SU-DHL-6 (cell line): ENCODE measurements around the gene NELFE.
"Not testable (repeated sequence)": the region's sequence is repeated elsewhere in the genome, so short reads cannot be mapped to it uniquely, and the experiment has no call there.

ENCODE experiments used
- H2AFZ ChIP-seq: fragments of 200-600 bp; sonication (generic); 2 replicates; pipeline ENCODE4 v1.6.1; 2014; ENCODE audit warnings: low read depth, mild to moderate bottlenecking, moderate library complexity, mixed read lengths, antibody characterized with exemption, low read length; ENCODE audit not compliant: severe bottlenecking
- H3F3A ChIP-seq: fragments of 200-600 bp; shearing (Covaris generic); 2 replicates; pipeline ENCODE4 v1.6.0; 2016; ENCODE audit warnings: antibody characterized with exemption, mild to moderate bottlenecking; ENCODE audit not compliant: insufficient read depth
- H3K27ac ChIP-seq: fragments of 200-600 bp; sonication (generic); 2 replicates; pipeline ENCODE4 v1.5.1; 2016; ENCODE audit warnings: low read depth, mild to moderate bottlenecking, low read length, moderate library complexity, mixed read lengths
- H3K27me3 ChIP-seq: fragments of 200-600 bp; sonication (generic), shearing (Covaris generic); 2 replicates; pipeline ENCODE4 v1.6.0; 2014; ENCODE audit warnings: mild to moderate bottlenecking, low read length
- H3K36me3 ChIP-seq: fragments of 200-600 bp; sonication (generic); 2 replicates; pipeline ENCODE4 v1.6.1; 2014; ENCODE audit warnings: mild to moderate bottlenecking, low read length, mixed read lengths
- H3K4me2 ChIP-seq: fragments of 300-600, 200-600 bp; shearing (Covaris generic), sonication (generic); 2 replicates; pipeline ENCODE4 v1.6.0; 2014; ENCODE audit warnings: low read length, low read depth, mild to moderate bottlenecking; ENCODE audit not compliant: poor library complexity, severe bottlenecking
- H3K4me3 ChIP-seq: fragments of 200-600 bp; sonication (generic); 2 replicates; pipeline ENCODE4 v1.5.1; 2014; ENCODE audit warnings: antibody characterized with exemption, low read length, mild to moderate bottlenecking, mixed read lengths; ENCODE audit not compliant: insufficient read depth, poor library complexity, severe bottlenecking
- H3K79me2 ChIP-seq: fragments of 200-600 bp; sonication (generic); 2 replicates; pipeline ENCODE4 v1.6.1; 2014; ENCODE audit warnings: mild to moderate bottlenecking, low read length, moderate library complexity; ENCODE audit not compliant: insufficient read depth
- H3K9ac ChIP-seq: fragments of 200-600 bp; sonication (generic); 2 replicates; pipeline ENCODE4 v1.7.0; 2014; ENCODE audit warnings: mild to moderate bottlenecking, low read length
- H3K9me2 ChIP-seq: fragments of 200-600 bp; sonication (generic); replicated peaks from 2 replicates; pipeline ENCODE4 v1.6.1; 2014; ENCODE audit warnings: low read length; ENCODE audit not compliant: insufficient read depth
- H3K9me3 ChIP-seq: fragments of 200-600 bp; sonication (generic); 2 replicates; pipeline ENCODE4 v1.6.1; 2014; ENCODE audit warnings: low read length, mixed read lengths; ENCODE audit not compliant: insufficient read depth
- H4K20me1 ChIP-seq: fragments of 200-600 bp; sonication (generic); 2 replicates; pipeline ENCODE4 v1.6.1; 2014; ENCODE audit warnings: low read depth, mild to moderate bottlenecking, antibody characterized with exemption, low read length, moderate library complexity, mixed read lengths
- EZH2phosphoT487 ChIP-seq: fragments of 200-600 bp; sonication (generic), shearing (Covaris generic); conservative IDR thresholded peaks from 2 replicates; pipeline ENCODE4 v1.6.1; 2018; ENCODE audit warnings: mild to moderate bottlenecking, antibody characterized with exemption, low read length, moderate library complexity, mixed read lengths
- TF ChIP-seq, protein P1 (sequence below): fragments of 200-600 bp; sonication (generic); IDR thresholded peaks from one replicate; pipeline ENCODE4 v1.5.1; 2017; ENCODE audit warnings: antibody characterized with exemption, mild to moderate bottlenecking, low read length, moderate library complexity; ENCODE audit not compliant: insufficient read depth, poor library complexity, severe bottlenecking

NELFE gene, protein sequence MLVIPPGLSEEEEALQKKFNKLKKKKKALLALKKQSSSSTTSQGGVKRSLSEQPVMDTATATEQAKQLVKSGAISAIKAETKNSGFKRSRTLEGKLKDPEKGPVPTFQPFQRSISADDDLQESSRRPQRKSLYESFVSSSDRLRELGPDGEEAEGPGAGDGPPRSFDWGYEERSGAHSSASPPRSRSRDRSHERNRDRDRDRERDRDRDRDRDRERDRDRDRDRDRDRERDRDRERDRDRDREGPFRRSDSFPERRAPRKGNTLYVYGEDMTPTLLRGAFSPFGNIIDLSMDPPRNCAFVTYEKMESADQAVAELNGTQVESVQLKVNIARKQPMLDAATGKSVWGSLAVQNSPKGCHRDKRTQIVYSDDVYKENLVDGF

DNA sequence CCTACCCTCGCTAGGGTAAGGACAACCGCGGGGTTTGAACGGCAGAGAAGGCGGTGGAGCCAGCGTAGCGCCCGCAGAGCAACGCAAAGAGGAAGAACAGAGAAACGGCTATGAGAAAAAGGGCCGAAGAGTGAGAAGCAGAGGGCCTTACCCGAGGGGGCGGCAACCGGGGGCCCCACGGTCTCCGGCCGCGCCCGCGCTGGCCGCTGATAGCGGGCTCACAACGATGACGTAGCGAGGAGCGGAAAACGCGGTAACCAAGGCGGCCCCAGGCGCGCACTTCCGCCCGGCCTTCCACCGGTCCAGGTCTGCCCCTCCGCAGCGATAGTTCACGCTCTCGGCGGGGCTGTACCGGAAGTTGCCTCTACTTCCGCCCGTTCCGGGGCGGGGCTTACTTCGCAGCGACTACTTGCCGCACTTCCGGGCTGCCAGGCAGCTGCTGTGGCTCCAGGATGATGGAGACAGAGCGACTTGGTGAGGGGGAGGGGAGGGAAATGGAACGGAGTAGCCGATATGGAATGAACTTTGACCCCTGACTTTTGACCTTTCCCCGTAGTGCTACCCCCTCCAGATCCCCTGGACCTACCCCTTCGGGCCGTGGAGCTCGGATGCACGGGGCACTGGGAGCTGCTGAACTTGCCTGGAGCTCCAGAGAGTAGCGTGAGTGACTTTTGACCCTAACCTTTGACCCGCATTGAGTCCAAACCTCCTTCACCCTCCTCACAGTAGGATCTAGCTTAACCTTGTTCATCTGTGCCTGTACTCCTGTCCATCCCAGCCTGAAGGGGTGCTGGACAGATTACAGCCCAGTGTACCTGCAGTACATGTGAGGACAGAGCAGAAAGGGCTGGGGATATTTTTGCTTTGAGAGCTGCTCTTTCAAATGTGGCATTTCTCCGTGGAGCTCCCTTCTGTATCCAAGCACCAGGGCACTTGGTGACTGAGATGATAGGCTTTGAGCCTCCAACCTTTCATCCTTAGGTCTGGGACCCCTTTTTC lies at the start of gene NELFE, which contains the start of gene SKIC2:
TSS of gene NELFE (minus strand) at position 231 of the 999 bp plus-strand sequence. CDS start 525 bp downstream, outside the sequence.
TSS of gene SKIC2 (plus strand) at position 435 of the 999 bp plus-strand sequence. CDS start at position 453, 18 bp downstream.
- H3K36me3 ChIP-seq = 0 out of 2 replicates have a peak, but pooled peaks cover 5% of the 10 kb centered on the region
- peaks cover 30% of the 10 kb centered on the region for H3K79me2 ChIP-seq
- TF ChIP-seq, protein P1, sequence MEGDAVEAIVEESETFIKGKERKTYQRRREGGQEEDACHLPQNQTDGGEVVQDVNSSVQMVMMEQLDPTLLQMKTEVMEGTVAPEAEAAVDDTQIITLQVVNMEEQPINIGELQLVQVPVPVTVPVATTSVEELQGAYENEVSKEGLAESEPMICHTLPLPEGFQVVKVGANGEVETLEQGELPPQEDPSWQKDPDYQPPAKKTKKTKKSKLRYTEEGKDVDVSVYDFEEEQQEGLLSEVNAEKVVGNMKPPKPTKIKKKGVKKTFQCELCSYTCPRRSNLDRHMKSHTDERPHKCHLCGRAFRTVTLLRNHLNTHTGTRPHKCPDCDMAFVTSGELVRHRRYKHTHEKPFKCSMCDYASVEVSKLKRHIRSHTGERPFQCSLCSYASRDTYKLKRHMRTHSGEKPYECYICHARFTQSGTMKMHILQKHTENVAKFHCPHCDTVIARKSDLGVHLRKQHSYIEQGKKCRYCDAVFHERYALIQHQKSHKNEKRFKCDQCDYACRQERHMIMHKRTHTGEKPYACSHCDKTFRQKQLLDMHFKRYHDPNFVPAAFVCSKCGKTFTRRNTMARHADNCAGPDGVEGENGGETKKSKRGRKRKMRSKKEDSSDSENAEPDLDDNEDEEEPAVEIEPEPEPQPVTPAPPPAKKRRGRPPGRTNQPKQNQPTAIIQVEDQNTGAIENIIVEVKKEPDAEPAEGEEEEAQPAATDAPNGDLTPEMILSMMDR = no peak
- no peak for TF ChIP-seq EZH2phosphoT487

DNA sequence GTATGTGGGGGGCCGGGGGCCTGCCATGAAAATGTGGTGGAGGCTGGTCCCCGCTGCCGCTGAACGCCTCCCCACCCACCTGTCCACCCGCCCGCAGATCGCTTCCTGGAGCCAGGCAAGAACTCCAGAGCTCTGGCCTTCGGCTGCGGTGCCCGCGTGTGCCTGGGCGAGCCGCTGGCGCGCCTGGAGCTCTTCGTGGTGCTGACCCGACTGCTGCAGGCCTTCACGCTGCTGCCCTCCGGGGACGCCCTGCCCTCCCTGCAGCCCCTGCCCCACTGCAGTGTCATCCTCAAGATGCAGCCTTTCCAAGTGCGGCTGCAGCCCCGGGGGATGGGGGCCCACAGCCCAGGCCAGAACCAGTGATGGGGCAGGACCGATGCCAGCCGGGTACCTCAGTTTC lies 49.3 kb upstream of the NELFE start:
- not testable (repeated sequence) for H3K36me3 ChIP-seq, H4K20me1 ChIP-seq, H2AFZ ChIP-seq, H3K27me3 ChIP-seq, H3K9me2 ChIP-seq, H3K79me2 ChIP-seq, H3K4me2 ChIP-seq, H3K9ac ChIP-seq, H3F3A ChIP-seq, H3K9me3 ChIP-seq, H3K4me3 ChIP-seq, H3K27ac ChIP-seq

More for the DNA sequence above, at the start of gene NELFE, which contains the start of gene SKIC2:
- H3F3A ChIP-seq = no peaks in the 10 kb centered on the region
- H3K9ac ChIP-seq = peak within 1 kb of the TSS; percentile 79
- H3K4me2 ChIP-seq = peak within 1 kb of the TSS; percentile 79
- H3K4me3 ChIP-seq = peak within 1 kb of the TSS; percentile 82
- H2AFZ ChIP-seq = peak within 1 kb of the TSS; percentile 36
- H3K27me3 ChIP-seq = no peaks in the 10 kb centered on the region
- no peaks in the 10 kb centered on the region for H3K9me2 ChIP-seq
- H3K9me3 ChIP-seq = no peaks in the 10 kb centered on the region
- H4K20me1 ChIP-seq = no peaks in the 10 kb centered on the region
- H3K27ac ChIP-seq = peak within 1 kb of the TSS; percentile 5

DNA sequence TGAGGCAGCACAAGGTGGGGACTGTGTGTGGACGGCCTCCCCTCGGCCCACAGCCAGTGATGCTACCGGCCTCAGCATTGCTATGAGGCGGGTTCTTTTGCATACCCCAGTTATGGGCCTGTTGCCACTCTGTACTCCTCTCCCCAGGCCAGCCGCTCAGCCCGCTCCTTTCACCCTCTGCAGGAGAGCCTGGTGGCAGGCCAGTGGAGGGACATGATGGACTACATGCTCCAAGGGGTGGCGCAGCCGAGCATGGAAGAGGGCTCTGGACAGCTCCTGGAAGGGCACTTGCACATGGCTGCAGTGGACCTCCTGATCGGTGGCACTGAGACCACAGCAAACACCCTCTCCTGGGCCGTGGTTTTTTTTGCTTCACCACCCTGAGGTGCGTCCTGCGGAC lies 48.3 kb upstream of the NELFE start:
- not testable (repeated sequence) for H3K27me3 ChIP-seq, H3K36me3 ChIP-seq, H3F3A ChIP-seq, H3K9me3 ChIP-seq, H3K27ac ChIP-seq, H3K9ac ChIP-seq, H3K79me2 ChIP-seq, H4K20me1 ChIP-seq, H3K9me2 ChIP-seq, H3K4me3 ChIP-seq, H3K4me2 ChIP-seq, H2AFZ ChIP-seq

DNA sequence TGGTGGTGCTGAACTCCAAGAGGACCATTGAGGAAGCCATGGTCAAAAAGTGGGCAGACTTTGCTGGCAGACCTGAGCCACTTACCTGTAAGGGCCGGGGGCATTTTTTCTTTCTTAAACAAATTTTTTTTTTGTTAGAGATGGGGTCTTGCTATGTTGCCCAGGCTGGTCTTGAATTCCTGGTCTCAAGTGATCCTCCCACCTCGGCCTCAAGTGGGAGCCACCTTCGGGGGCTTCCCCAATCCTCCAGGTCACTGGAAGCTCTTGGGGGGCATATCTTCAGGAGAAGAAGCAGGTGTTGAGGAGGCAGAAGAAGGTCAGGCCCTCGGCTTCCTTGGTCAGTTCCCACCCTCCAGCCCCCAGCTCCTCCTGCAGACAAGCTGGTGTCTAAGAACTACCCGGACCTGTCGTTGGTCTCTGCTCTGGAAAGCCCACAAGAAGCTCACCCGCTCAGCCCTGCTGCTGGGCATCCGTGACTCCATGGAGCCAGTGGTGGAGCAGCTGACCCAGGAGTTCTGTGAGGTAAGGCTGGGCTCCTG lies 47.3 kb upstream of the NELFE start:
- not testable (repeated sequence) for H3K9me2 ChIP-seq, H2AFZ ChIP-seq, H3K4me2 ChIP-seq, H3K79me2 ChIP-seq, H3K27me3 ChIP-seq, H3K9ac ChIP-seq, H3K4me3 ChIP-seq, H3K27ac ChIP-seq, H3F3A ChIP-seq, H4K20me1 ChIP-seq, H3K36me3 ChIP-seq, H3K9me3 ChIP-seq

DNA sequence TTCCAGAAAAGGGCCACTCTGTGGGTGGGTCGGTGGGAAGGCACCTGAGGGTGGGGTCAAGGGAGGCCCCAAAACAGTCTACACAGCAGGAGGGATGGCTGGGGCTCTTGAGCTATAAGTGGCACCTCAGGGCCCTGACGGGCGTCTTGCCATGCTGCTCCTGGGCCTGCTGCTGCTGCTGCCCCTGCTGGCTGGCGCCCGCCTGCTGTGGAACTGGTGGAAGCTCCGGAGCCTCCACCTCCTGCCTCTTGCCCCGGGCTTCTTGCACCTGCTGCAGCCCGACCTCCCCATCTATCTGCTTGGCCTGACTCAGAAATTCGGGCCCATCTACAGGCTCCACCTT lies 46.7 kb upstream of the NELFE start:
- H4K20me1 ChIP-seq, H3K4me2 ChIP-seq, H3K27ac ChIP-seq, H3K36me3 ChIP-seq, H3K79me2 ChIP-seq, H2AFZ ChIP-seq, H3K4me3 ChIP-seq, H3K9me3 ChIP-seq, H3K27me3 ChIP-seq, H3F3A ChIP-seq, H3K9ac ChIP-seq, H3K9me2 ChIP-seq: not testable (repeated sequence)

DNA sequence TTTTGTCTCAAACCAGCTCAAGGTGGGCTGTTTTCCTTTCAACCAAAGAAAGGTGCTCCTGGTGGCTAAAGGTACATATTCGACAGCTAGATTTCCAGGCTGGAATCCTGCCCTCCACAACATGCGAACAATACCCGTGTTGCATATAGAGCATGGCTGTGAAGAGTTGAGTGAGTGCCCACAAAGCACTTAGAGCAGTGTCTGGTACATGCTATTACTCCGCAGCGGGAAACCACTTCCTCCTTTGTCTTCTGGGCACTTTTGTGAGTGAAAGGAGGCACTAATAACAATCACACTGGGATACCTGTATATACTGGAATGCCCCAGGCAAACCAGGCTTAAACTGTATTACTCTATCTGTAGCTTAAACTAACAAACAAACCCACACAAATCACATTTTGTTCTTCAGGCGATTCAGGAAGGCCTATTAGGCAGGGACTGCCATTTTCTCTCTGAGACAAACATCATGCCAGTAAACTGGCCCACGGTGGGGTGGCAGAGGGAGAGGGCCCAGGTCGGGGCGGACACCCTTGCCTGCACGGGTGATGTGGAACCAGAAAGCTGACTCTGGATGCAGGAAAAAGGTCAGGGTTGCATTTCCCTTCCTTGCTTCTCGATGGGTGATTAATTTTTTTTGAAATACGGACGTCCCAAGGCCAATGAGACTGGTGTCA lies 46.2 kb upstream of the NELFE start:
- not testable (repeated sequence) for H3K79me2 ChIP-seq, H3K36me3 ChIP-seq, H3K9ac ChIP-seq, H3K9me3 ChIP-seq, H2AFZ ChIP-seq, H4K20me1 ChIP-seq, H3K4me3 ChIP-seq, H3F3A ChIP-seq, H3K4me2 ChIP-seq, H3K27me3 ChIP-seq, H3K27ac ChIP-seq, H3K9me2 ChIP-seq
